ENCODE measurements around the gene OR52L1.
"Not testable (repeated sequence)": the region's sequence is repeated elsewhere in the genome, so short reads cannot be mapped to it uniquely, and the experiment has no call there.

The OR52L1 gene

GRCh38 chr11:5986885-5987284 lies at the start of gene OR52L1:
OR52L1 (minus strand) TSS chr11:5986985; CDS start chr11:5986930, 55 bp downstream.
- DNase-seq (ENCODE audit: low read depth in 3 of 3), result no peak

DNA sequence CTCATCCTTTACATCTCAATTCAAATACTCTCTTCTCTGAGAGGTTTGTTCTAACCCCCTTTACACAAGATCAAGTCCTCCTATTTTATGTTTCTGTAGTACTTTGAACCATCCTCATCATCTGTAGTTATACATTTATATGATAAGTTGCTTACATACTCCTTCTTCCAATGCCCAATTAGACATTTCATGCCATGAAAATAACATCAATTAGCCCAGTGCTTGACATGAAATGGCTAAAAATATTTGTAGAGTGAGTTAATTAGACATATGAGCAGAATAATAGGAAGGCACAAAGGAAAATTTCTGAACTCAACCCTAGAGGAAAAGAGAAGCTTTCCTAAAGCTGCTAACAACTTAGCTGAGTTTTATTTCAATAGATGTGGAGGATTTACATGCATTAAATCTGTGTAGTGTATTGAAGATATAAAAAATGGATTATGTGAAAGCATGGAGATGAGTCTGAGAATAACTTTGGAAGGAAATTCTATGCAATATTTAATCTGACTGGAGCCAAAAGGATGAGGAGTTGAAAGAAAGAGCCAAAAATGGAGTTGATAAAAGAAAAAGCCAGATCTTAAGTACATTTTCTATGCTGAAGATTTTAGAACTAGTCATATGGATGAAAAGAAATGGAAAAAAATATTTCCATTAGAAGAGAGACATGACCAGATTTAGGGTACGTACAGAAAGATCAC lies 44.1 kb upstream of the OR52L1 start, which contains the start of gene OR56A1:
OR56A1 (minus strand) TSS at position 51 of the 698 bp plus-strand sequence. CDS start 3,066 bp downstream, outside the sequence.
- no peak for DNase-seq (ENCODE audit: low read depth in 3 of 3)

- DNase-seq (ENCODE audit: low read depth in 3 of 3), result no peak
Observed at GRCh38 chr11:6027501-6027900, 40.7 kb upstream of the OR52L1 start.

DNA sequence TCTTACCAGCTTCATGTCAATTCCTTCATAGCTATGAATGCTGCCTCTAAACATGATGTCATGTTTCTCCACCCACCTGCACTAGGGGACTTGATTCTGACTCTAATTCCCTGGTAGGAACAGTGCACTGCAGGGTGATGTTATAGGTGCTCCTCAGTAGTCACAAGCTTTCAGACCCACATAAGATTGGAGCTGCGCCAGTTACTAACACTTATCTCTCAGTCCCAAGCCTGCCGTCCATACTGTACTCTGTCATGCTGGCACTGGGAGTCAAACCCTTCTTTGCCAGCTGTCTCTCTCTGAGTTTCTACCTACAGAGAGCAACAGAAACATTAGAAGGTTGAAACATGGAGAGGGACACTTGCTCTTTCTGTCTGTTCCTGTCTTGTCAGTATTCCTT lies 38.3 kb upstream of the OR52L1 start:
- DNase-seq (ENCODE audit: low read depth in 3 of 3), result no peak

GRCh38 chr11:6022956-6023355 lies 36.2 kb upstream of the OR52L1 start:
- DNase-seq (ENCODE audit: low read depth in 3 of 3), result no peak

DNA sequence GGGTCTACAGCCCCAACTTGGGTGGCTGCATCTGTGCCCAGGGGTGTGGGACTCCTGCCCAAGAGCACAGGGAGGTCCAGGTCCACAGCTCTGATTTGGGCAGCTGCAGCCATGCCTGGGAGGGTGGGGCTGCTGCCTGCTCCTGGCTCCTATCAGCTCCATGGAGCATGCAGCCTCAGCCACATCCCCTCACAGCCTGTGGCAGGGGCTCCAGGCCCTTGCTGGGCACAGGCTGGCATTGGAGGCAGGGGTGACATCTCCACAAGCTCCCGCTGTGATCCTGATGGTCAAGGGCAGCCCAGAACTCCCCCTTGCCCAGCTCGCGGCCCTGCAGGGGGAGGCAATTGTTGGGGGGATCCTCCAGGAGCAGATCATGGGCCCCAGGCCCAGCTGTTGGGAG lies 26.3 kb upstream of the OR52L1 start:
- no peak for DNase-seq (ENCODE audit: low read depth in 3 of 3)

GRCh38 chr11:6012035-6012668 lies 25.4 kb upstream of the OR52L1 start:
- DNase-seq (ENCODE audit: low read depth in 3 of 3), result no peak

GRCh38 chr11:6006846-6007245 lies 20.1 kb upstream of the OR52L1 start, which contains the start of gene OR56A4:
OR56A4 (minus strand) TSS chr11:6006946; CDS start chr11:6002992, 3,954 bp downstream.
- no peak for DNase-seq (ENCODE audit: low read depth in 3 of 3)

DNA sequence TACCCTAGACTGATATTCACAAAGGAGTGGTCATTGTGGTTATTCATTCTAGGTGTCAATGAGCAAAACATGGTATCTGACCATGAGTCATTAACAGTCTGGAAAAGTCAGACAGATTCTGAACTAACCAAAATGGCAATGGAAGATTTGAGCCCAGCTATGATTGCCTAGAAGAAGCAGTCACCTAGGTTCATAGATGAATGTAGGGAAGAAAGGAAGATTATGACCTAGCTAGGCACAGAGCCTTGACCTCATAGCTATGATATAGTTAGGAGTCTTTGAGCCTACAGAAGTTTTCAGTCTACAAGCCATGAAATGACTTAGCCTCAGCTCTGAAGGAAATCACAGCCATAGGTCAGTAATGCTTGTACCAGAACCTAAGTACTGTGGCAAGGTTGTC lies 19.6 kb upstream of the OR52L1 start:
- DNase-seq (ENCODE audit: low read depth in 3 of 3), result no peak

GRCh38 chr11:6002202-6002699 lies 15.5 kb upstream of the OR52L1 start:
- no peak for DNase-seq (ENCODE audit: low read depth in 3 of 3)

DNA sequence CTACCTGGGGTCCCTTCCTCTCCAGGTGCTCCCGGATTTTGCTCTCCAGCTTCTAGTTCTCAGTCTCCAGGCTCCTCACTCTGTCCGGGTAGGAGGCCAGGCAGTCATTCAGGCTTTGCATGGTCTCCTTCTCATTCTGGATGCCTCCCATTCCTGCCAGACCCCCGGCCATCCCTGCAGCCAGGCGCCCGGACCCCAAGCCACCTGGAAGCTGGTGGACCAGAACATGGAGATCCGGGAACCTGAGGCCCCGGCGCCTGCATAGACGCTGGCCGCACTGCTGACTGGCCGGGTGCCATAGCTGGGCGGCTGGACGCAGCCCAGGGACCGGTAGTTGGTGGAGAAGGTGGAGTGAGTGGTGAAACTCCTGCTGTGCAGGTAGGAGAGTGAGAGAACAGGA lies 8.0 kb upstream of the OR52L1 start:
- no peak for DNase-seq (ENCODE audit: low read depth in 3 of 3)

GRCh38 chr11:5992604-5993251 lies 5.9 kb upstream of the OR52L1 start:
- no peak for DNase-seq (ENCODE audit: low read depth in 3 of 3)

DNA sequence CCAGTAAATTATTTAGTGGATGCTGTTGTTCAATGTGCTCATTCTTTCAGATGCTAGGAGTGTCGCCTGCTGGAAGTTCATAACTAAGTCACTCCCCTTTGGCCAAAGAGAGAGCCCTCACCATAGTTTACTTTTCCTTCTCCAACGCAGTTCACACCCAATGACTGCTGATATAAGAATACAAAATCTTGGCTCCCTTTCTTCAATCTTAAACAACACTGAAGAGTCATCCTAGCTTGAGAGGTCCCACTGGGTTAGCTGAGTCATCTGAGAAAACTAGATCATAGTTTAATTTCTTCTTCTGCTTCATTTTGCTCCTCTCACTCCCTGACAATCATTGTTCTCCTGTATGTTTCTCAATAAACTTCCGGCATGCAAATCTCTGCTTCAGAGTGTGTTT lies 5.4 kb upstream of the OR52L1 start:
- DNase-seq (ENCODE audit: low read depth in 3 of 3), result no peak

DNA sequence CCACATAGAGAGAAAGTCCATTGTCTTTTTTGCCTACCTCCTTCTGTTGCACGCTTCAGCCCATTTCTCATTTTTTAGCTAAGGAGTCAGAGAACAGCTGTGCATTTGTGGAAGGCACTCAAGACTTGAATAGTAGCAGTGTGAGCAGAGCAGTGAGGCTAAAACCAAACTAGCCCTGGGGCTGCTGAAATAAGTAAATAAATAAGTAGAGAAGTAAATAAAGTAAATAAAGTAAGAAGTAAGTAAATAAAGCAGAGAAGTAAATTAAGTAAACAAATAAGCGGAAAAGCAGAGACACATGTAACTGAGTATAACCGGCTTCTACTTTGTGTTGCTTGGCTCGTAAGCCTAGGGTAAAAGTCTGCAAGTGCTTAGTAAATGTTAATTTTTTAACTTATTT lies 2.4 kb upstream of the OR52L1 start:
- DNase-seq (ENCODE audit: low read depth in 3 of 3), result no peak

GRCh38 chr11:5983443-5983842 lies 3.3 kb downstream of the OR52L1 start:
- DNase-seq (ENCODE audit: low read depth in 3 of 3), result no peak

- DNase-seq (ENCODE audit: low read depth in 3 of 3), result no peak
Observed at GRCh38 chr11:5973530-5973929, 13.3 kb downstream of the OR52L1 start.

DNA sequence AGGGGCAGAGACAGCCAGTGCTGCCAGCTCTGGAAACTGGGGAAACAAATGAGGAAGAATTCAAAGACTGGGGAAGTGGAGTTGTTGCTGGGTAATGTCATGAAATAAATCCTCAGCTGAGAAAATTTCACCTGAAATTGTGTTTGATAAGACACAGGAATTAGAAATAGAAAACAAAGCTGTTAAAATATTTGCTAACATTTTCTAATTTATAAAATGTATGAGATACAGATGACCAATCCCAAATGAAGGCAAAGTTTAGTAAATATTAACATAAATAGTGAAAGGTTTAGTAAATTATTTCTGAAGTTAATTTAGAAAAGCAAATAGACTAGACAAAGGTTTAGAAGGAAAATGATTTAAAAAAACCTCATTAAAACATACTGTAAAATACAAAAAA lies 18.4 kb downstream of the OR52L1 start, which contains the start of gene OR56A5:
OR56A5 (minus strand) TSS at position 101 of the 400 bp plus-strand sequence; CDS start at position 101, 0 bp downstream.
- DNase-seq (ENCODE audit: low read depth in 3 of 3), result no peak

DNA sequence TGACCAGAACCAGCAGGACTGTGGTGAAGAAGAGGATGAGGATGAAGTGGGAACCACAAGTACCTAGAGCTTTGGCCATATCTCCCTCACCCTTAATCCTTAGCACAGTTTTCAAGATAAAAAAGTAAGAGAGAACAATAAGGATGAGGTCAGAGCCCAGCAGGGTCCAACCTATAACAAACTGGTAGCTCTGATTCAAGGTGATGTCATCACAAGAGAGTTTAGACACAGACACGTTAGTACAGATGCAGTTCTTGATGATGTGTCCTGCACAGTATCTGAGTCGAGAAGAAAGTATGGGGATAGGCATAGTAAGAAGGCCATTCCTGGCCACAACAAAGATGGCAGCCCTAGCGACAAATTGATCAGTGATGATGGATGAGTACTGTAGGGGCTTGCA lies 19.1 kb downstream of the OR52L1 start:
- DNase-seq (ENCODE audit: low read depth in 3 of 3), result no peak

- no peak for DNase-seq (ENCODE audit: low read depth in 3 of 3)
Observed at GRCh38 chr11:5966958-5967357, 19.8 kb downstream of the OR52L1 start.

DNA sequence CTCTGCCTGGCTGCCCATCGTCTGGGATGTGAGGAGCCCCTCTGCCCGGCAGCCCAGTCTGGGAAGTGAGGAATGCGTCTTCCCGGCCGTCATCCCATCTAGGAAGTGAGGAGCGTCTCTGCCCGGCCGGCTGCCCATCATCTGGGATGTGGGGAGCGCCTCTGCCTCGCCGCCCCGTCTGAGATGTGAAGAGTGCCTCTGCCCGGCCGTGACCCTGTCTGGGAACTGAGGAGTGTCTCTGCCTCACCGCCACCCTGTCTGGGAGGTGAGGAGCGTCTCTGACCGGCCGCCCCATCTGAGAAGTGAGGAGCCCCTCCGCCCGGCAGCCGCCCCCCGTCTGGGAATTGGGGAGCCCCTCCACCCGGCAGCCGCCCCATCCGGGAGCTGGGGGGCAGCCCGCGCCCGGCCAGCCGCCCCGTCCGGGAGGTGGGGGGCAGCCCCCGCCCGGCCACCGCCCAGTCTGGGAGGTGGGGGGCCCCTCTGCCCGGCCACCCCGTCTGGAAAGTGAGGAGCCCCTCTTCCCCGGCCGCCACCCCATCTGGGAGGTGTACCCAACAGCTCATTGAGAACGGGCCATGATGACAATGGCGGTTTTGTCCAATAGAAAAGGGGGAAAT lies 26.0 kb downstream of the OR52L1 start:
- not testable (repeated sequence) for DNase-seq (ENCODE audit: low read depth in 3 of 3)

DNA sequence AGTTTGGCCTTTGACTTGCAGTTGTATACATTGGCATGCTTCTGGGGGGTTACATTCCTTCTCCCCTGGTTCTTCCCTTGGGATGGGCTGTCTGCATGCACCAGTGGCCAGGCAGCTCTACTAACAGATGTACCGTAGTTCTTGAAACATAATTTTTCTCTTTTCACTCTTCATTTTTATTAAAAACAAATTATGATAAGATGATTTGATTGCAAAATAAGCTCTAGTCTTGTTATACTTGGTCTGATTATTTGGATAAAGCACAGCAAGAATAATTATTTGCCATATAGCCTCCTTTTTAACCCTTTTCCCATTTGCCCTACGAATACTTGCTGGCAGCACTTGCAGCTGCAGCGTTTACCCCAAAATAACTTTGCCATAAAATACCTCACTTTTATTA lies 31.2 kb downstream of the OR52L1 start:
- no peak for DNase-seq (ENCODE audit: low read depth in 3 of 3)

GRCh38 chr11:5941951-5942350 lies 44.8 kb downstream of the OR52L1 start, which contains the start of gene OR56A3:
OR56A3 (plus strand) TSS chr11:5942251; CDS start chr11:5947347, 5,096 bp downstream.
- no peak for DNase-seq (ENCODE audit: low read depth in 3 of 3)
